CD14-positive monocyte (primary cell): ENCODE measurements around the gene AKTIP. TPM values are rescaled to one million over a fixed set of nuclear protein-coding genes. Genes with fewer than 3 reads are reported as not detected.

Experiments used
- DNase-seq, 3 donors: peaks; one replicate each; pipeline ENCODE4 v3.0.0-alpha.2; 2011 to 2022
- H2AFZ ChIP-seq: 2 replicates; pipeline ENCODE4 v1.6.0; 2012; ENCODE audit warnings: mild to moderate bottlenecking, low read depth, low read length, inconsistent platforms; ENCODE audit not compliant: insufficient read depth, poor library complexity, severe bottlenecking
- H3K27ac ChIP-seq, 2 donors: 1 replicate in 1 of 2; 2 replicates in 1 of 2; pipeline ENCODE4 v1.5.1; 2012 to 2013; ENCODE audit warnings: low read length in 2 of 2, control low read depth in 1 of 2, inconsistent platforms in 1 of 2, low read depth in 1 of 2, mild to moderate bottlenecking in 1 of 2
- H3K27me3 ChIP-seq, 2 donors: one replicate each; pipeline versions ENCODE4 v1.6.0 to v1.6.1; 2011 to 2013; ENCODE audit warnings: low read length in 2 of 2; ENCODE audit not compliant: control insufficient read depth in 2 of 2, insufficient read depth in 2 of 2
- H3K36me3 ChIP-seq, 2 donors: replicated peaks in 1 of 2; 1 replicate in 1 of 2; 2 replicates in 1 of 2; pipeline versions ENCODE4 v1.5.1 to v1.6.1; 2012 to 2013; ENCODE audit warnings: low read length in 2 of 2, control low read depth in 1 of 2, inconsistent platforms in 1 of 2, mild to moderate bottlenecking in 1 of 2; ENCODE audit not compliant: insufficient read depth in 2 of 2, control insufficient read depth in 1 of 2
- H3K4me1 ChIP-seq, 2 donors: 1 replicate in 1 of 2; 2 replicates in 1 of 2; pipeline versions ENCODE4 v1.5.1 to v1.6.1; 2012 to 2013; ENCODE audit warnings: low read length in 2 of 2, control low read depth in 1 of 2, inconsistent platforms in 1 of 2, mild to moderate bottlenecking in 1 of 2, moderate library complexity in 1 of 2; ENCODE audit not compliant: insufficient read depth in 2 of 2, control insufficient read depth in 1 of 2
- H3K4me2 ChIP-seq: replicated peaks from 2 replicates; pipeline ENCODE3; 2012; ENCODE audit warnings: low read length, moderate library complexity, mild to moderate bottlenecking; ENCODE audit not compliant: poor library complexity, severe bottlenecking; ENCODE audit errors: extremely low read depth
- H3K4me3 ChIP-seq, 3 experiments: fragments of 200-600 bp in 1 of 3; sonication (generic) in 1 of 3; replicated peaks in 1 of 3; 1 replicate in 2 of 3; 2 replicates in 1 of 3; pipeline ENCODE4 v1.5.1; 2011 to 2013; ENCODE audit warnings: low read length in 3 of 3, mild to moderate bottlenecking in 3 of 3, control low read depth in 2 of 3, low read depth in 2 of 3, inconsistent platforms in 1 of 3, moderate library complexity in 1 of 3
- H3K79me2 ChIP-seq: 2 replicates; pipeline ENCODE4 v1.6.0; 2012; ENCODE audit warnings: mild to moderate bottlenecking, control low read depth, inconsistent platforms, low read length, moderate library complexity; ENCODE audit not compliant: insufficient read depth
- H3K9ac ChIP-seq: 2 replicates; pipeline ENCODE4 v1.6.0; 2017; ENCODE audit warnings: low read length, mild to moderate bottlenecking; ENCODE audit not compliant: insufficient read depth, poor library complexity, severe bottlenecking
- H3K9me3 ChIP-seq, 2 donors: replicated peaks in 1 of 2; 1 replicate in 1 of 2; 2 replicates in 1 of 2; pipeline versions ENCODE4 v1.5.1 to v1.6.1; 2012 to 2013; ENCODE audit warnings: low read length in 2 of 2, control low read depth in 1 of 2; ENCODE audit not compliant: control insufficient read depth in 1 of 2, insufficient read depth in 1 of 2
- H4K20me1 ChIP-seq: 2 replicates; pipeline ENCODE4 v1.6.0; 2012; ENCODE audit warnings: mild to moderate bottlenecking, low read length, control low read depth, moderate library complexity; ENCODE audit not compliant: insufficient read depth
- H3K27ac Mint-ChIP-seq, 7 donors: one replicate each; pipeline ENCODE4 v1.8.0; 2020; ENCODE audit warnings: mild to moderate bottlenecking in 7 of 7, mixed read lengths in 7 of 7, moderate library complexity in 6 of 7, inconsistent platforms in 2 of 7
- H3K27me3 Mint-ChIP-seq, 3 donors: one replicate each; pipeline ENCODE4 v1.8.0; 2021 to 2022; ENCODE audit warnings: low read depth in 3 of 3, mild to moderate bottlenecking in 3 of 3, mixed read lengths in 3 of 3, moderate library complexity in 3 of 3, inconsistent platforms in 1 of 3
- H3K36me3 Mint-ChIP-seq, 2 donors: one replicate each; pipeline ENCODE4 v1.8.0; 2020; ENCODE audit warnings: mixed read lengths in 2 of 2, inconsistent platforms in 1 of 2, mild to moderate bottlenecking in 1 of 2
- H3K4me1 Mint-ChIP-seq: one replicate; pipeline ENCODE4 v1.8.0; 2020; ENCODE audit warnings: mild to moderate bottlenecking, mixed read lengths
- H3K4me3 Mint-ChIP-seq, 2 donors: one replicate each; pipeline ENCODE4 v1.8.0; 2020; ENCODE audit warnings: mild to moderate bottlenecking in 2 of 2, mixed read lengths in 2 of 2, moderate library complexity in 1 of 2
- H3K9me3 Mint-ChIP-seq, 7 donors: one replicate each; pipeline ENCODE4 v1.8.0; 2020 to 2022; ENCODE audit warnings: mixed read lengths in 7 of 7, mild to moderate bottlenecking in 6 of 7, moderate library complexity in 6 of 7, inconsistent platforms in 2 of 7
- CTCF ChIP-seq: fragments of 200-600 bp; IDR thresholded peaks from one replicate; pipeline ENCODE4 v1.8.0; 2022; ENCODE audit warnings: antibody characterized with exemption, mild to moderate bottlenecking
- WGBS: methylation state at CpG from one replicate; pipeline ENCODE4 v1.1.5; 2013; ENCODE audit warnings: missing lambda C conversion rate; ENCODE audit not compliant: insufficient coverage; 5-methylcytosine and 5-hydroxymethylcytosine counted together
- intact Hi-C, 2 donors: fragments of 100-400 bp; cut with micrococcal nuclease; formaldehyde crosslinking; loops; one replicate each; pipeline versions ENCODE4 v1.15.0 to v1.15.1; 2023
- polyA plus RNA-seq, 3 donors: library from polyadenylated mRNA; depleted of rRNA in 1 of 3; unstranded in 2 of 3; stranded (reverse) in 1 of 3; fragments of 300-500 nt in 2 of 3; fragments of >200 nt in 1 of 3; fragmentation: Illumina TruSeq in 2 of 3; gene quantifications; 1 replicate in 2 of 3; 2 replicates in 1 of 3; pipeline ENCODE4 v1.2.3, GENCODE V29; 2012 to 2021

AKTIP gene
- polyA plus RNA-seq, 3 donors = 5.8 to 9.9 (median 8.7) TPM

GRCh38 chr16:53458635-53459034 lies 44.4 kb downstream of the AKTIP start:
- peaks cover 85 to 99% of the 10 kb centered on the region in 2 donors for H3K36me3 Mint-ChIP-seq
- Histone ChIP-seq H2AFZ (no peak overlapping the region), H3K36me3 (peaks cover 91 to 99% of the 10 kb centered on the region in 2 donors), H4K20me1 (no peaks in the 10 kb centered on the region), H3K9ac (no peak overlapping the region), H3K79me2 (no peaks in the 10 kb centered on the region), H3K27me3 (no peaks in the 10 kb centered on the region), H3K4me3 (no peak overlapping the region), H3K9me3 (no peaks in the 10 kb centered on the region), H3K4me2 (no peak overlapping the region), H3K27ac (no peak overlapping the region), H3K4me1 (no peaks in the 10 kb centered on the region)
- no peaks in the 10 kb centered on the region for H3K4me1 Mint-ChIP-seq
- no peak overlapping the region for H3K4me3 Mint-ChIP-seq
- TF ChIP-seq CTCF = no peak
- intact Hi-C loops = loop anchor here in 1 of 2 donors (10.0 kb wide), 1 partner anchor 214 kb away; no protein-coding TSS in a partner anchor
- no peak for DNase-seq
- H3K9me3 Mint-ChIP-seq = peaks cover 0 to 2% (median 0%) of the 10 kb centered on the region in 7 donors
- H3K27me3 Mint-ChIP-seq = peaks cover 0 to 2% (median 0%) of the 10 kb centered on the region in 3 donors
- 97% methylated on average over 6 of the region's 8 CpGs for WGBS
- peak overlapping the region in 1 of 7 donors; percentile 6 for H3K27ac Mint-ChIP-seq

GRCh38 chr16:53457670-53458069 lies 45.3 kb downstream of the AKTIP start:
- Histone ChIP-seq H3K27me3 (no peaks in the 10 kb centered on the region), H3K27ac (no peak overlapping the region), H2AFZ (no peak overlapping the region), H3K36me3 (peaks cover 93 to 99% of the 10 kb centered on the region in 2 donors), H3K4me2 (no peak overlapping the region), H3K79me2 (no peaks in the 10 kb centered on the region), H4K20me1 (no peaks in the 10 kb centered on the region), H3K9me3 (no peaks in the 10 kb centered on the region), H3K9ac (no peak overlapping the region), H3K4me1 (no peaks in the 10 kb centered on the region), H3K4me3 (no peak overlapping the region)
- no peak for TF ChIP-seq CTCF
- Mint-ChIP-seq H3K4me1 (no peaks in the 10 kb centered on the region), H3K27ac (peak overlapping the region in 2 of 7 donors; percentile 40 to 55), H3K4me3 (no peak overlapping the region), H3K27me3 (peaks cover 0 to 2% (median 0%) of the 10 kb centered on the region in 3 donors), H3K9me3 (peaks cover 0 to 2% (median 0%) of the 10 kb centered on the region in 7 donors), H3K36me3 (peaks cover 86 to 99% of the 10 kb centered on the region in 2 donors)
- no peak for DNase-seq
- WGBS = no CpG with 5 or more reads among the region's 2 CpGs
- intact Hi-C loops = loop anchor here in 1 of 2 donors (10.0 kb wide), 1 partner anchor 213 kb away; no protein-coding TSS in a partner anchor
